OCI-LY7 (cell line): Measurements from ENCODE around the gene LPCAT3.

ENCODE experiments used
- CTCF ChIP-seq: fragments of 200-600 bp; sonication (generic); conservative IDR thresholded peaks from 2 replicates; pipeline ENCODE4 v1.5.1; 2014; ENCODE audit warnings: mild to moderate bottlenecking, antibody characterized with exemption, low read length, moderate library complexity, mixed read lengths
- EZH2phosphoT487 ChIP-seq: fragments of 200-600 bp; sonication (generic); IDR thresholded peaks from 2 replicates; pipeline ENCODE4 v1.6.1; 2018; ENCODE audit warnings: low read depth, borderline replicate concordance, mild to moderate bottlenecking, mixed run types, antibody characterized with exemption, low read length, moderate library complexity, mixed read lengths

- TF ChIP-seq CTCF (no peak), EZH2phosphoT487 (no peak)
Measured at GRCh38 chr12:6934110-6934509, 84.2 kb downstream of the LPCAT3 start.
